GM03348 (cell line): ENCODE data around the gene NBPF1.
"Not testable (repeated sequence)": the region's sequence is repeated elsewhere in the genome, so short reads cannot be mapped to it uniquely, and the experiment has no call there.

Source experiments
- DNase-seq: peaks from one replicate; pipeline ENCODE4 v3.0.0; 2012; ENCODE audit warnings: low spot score

The NBPF1 gene

DNA sequence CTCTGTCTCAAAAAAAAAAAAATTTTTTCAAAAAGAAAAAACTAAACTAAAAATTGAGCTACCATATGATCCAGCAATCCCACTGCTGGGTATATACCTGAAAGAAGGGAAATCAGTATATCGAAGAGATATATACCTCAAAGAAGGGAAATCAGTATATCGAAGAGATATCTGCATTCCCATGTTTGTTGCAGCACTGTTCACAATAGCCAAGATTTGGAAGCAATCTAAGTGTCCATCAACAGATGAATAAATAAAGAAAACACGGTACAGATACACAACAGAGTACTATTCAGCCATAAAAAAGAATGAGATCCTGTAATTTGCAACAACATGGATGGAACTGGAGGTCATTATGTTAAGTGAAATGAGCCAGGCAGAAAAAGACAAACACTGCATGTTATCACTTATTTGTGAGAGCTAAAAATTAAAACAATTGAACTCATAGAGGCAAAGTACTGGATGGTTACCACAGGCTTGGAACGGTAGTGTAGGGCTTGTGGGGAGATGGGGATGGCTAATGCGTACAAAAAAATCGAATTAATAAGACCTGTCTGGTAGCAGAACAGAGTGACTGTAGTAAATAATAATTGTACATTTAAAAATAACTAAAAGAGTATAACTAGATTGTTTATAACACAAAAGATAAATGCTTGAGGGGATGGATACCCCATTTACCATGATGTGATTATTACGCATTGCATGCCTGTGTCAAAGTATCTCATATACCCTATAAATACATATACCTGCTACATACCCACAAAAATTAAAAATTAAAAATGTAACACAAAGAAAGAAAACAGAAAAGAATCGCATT is 28.0 kb upstream of the NBPF1 start:
- DNase-seq: not testable (repeated sequence)

- DNase-seq: not testable (repeated sequence)
Observed at GRCh38 chr1:16639091-16640031, 26.0 kb upstream of the NBPF1 start.

GRCh38 chr1:16637941-16638778 is 24.8 kb upstream of the NBPF1 start:
- DNase-seq: not testable (repeated sequence)

GRCh38 chr1:16636551-16637195 is 23.3 kb upstream of the NBPF1 start:
- DNase-seq: not testable (repeated sequence)

GRCh38 chr1:16635959-16636358 is 22.6 kb upstream of the NBPF1 start:
- not testable (repeated sequence) for DNase-seq

GRCh38 chr1:16633540-16634282 is 20.3 kb upstream of the NBPF1 start:
- not testable (repeated sequence) for DNase-seq

DNA sequence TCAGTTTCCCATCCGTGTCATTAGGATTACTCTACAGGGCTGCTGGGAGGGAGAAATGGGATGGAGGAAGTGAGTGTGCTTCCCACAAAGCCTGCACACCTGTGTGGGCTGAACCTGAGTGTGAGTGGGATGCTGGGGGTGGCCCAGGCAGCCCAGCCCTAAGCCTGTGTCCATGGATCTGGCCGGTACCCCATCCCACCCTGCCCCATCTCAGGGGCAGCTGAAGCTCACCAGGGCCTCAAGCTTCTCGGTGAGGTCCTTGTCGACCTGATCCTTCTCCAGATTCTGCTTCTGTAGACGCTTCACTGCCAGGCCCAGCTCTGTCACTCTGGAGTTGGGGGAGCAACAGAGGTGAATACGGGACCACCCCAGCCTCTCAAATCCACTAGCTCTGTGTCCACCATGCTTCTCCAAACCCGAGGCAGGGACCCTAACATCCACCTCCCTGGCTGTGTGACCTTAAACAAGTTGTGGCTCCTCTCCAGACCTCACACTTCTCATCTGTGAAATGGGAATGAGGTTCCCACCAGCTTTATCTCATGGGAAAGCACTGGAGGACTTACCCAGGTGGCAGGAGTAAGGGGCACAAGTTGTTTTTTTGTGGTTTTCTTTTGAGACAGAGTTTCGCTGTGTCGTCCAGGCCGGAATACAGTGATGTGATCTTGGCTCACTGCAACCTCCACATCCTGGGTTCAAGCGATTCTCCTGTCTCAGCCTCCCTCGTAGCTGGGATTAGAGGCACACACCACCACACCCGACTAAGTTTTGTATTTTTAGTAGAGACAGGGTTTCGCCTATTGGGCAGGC is 18.9 kb upstream of the NBPF1 start:
- DNase-seq: not testable (repeated sequence)

- peak; percentile 13 for DNase-seq
Observed at GRCh38 chr1:16631248-16632043, 18.1 kb upstream of the NBPF1 start.

DNA sequence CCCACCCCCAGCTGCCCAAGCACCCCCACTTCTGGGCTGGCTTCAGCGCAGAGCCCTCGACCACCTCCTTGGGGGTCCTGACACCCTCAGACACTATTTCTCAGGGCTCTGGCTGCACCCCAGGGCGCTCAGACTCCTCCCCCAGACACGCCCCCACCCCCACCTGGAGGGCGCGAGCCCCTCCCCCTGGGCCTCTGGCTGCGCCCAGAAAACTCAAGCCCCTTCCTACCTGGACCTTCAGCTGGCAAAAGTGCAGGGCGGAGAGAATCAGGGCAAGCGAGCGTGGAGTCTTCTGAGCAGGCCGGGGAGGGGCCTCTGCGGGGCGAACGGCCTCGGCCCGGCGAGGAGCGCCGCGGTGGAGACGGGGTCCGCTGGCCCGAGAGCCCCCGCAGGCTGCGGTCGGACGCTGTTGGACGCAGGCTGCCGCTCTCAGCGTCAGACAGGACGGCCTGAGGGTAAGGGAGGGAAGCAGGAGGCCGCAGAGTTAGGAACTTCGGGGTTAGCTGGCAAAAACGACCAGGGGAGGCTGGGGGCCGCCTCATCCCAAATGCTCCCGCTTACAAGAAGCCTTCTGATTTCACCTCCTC is 17.4 kb upstream of the NBPF1 start:
- no peak for DNase-seq

- DNase-seq: not testable (repeated sequence)
Observed at GRCh38 chr1:16629916-16630530, 16.7 kb upstream of the NBPF1 start.

DNA sequence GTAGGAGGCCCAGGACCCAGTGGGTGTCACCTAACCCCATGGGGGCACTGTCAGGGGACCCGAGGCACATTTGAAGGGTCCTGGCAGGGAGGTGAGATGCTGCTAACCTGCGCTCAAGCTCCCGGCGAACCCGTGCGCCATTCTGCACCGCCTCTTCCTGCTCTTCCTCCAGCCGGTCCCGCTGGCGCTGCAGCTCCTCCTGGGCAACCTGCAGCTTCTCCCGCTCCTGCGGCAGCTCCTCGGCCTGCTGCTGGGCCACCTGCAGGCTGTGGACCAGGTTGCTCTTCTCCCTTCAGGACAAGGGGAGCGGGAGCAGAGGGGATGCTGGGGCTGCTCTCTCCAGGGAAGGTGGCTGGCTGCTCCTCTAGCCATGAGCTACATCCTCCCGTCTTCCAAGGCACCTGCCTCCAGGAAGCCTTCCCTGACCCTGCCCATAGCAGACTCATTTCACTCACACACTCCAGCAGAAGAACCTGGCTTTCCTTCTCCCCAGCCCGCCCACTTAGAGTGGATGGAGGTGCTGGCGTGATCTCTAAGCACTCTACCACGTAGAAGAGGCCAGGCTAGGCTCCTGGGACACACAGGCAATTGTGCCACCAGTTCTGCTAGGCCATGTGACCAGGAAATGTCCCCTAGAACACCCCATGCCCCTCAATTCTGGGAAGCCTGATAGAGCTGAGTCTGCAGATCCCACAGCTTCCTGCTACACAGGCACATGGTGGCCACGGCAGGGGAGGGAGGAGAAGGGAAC is 15.2 kb upstream of the NBPF1 start:
- DNase-seq: no peak

- not testable (repeated sequence) for DNase-seq
Observed at GRCh38 chr1:16626409-16626983, 13.1 kb upstream of the NBPF1 start.

DNA sequence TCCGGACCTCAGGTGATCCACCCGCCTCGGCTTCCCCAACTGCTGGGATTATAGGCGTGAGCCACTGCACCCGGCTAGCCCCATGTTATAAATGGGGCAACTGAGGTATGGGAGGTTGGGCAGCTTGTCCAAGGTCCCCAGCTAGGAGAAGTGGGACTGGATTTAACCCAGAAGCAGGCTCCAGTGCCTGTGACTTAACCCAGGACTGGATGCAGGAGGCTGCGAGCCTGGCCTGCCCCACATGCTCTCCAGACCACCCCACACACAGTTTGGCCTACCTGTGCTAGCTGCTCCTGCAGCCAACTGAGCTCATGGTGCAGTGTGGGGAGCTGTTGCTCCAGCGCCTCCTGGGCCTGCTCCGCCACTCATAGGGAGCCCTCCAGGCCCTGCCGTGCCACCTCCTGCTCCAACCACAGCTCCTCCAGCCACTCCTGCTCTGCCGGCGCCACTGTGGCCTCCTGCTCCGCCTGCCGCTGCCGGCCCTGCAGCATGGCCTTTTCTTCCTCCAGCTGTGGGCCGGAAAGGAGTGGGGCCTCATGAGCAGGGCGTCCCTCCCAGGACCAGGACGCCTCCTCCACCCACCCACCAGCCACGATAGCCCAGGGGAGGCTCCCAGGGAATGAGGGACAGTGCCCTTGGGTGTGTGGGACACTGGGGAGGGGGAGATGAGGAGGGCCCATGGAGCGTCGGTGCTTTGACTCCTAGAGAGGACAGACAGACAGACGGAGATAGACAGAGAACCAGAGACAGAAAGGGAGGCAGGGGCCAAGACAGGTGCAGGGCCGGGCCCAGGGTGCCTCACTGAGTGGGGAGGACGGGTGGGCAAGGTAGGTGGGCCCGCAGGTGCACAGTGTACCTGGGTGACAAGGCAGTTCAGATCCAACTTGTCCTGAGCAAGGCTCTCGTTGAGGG is 12.4 kb upstream of the NBPF1 start:
- no peak for DNase-seq

- not testable (repeated sequence) for DNase-seq
Observed at GRCh38 chr1:16623812-16624719, 10.7 kb upstream of the NBPF1 start.

DNA sequence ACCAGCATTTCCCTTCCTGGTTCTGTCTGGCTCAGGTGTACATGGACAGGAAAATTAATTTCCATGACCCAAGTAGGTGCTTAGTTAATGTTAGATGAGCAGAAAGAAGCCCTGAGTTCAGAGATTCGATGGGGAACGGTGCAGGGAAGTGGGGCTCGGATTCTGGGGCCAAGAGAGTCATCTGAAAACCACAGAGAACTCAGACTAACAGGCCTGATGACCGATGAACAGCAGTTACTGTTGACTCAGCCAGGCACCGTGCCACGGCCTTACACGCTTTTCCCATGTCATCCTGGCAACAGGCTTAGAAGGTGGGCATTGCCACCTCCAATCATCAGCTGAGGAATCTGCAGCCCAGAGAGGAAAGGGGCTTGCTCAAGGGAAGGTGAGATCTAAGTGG is 10.0 kb upstream of the NBPF1 start:
- peak; percentile 88 for DNase-seq
